Transverse colon (tissue), 4 donors: Measurements from ENCODE around the gene S1PR4.

Experiments used
- CTCF ChIP-seq, 5 experiments: fragments of 200-600 bp in 3 of 5; fragments of 450-650 bp in 2 of 5; sonication (generic) in 3 of 5; IDR thresholded peaks; 1 replicate in 2 of 5; 2 replicates in 3 of 5; pipeline ENCODE4 v1.5.1; 2016 to 2017; ENCODE audit warnings: antibody characterized with exemption in 5 of 5, inconsistent platforms in 3 of 5, mild to moderate bottlenecking in 2 of 5, moderate library complexity in 1 of 5
- POLR2A ChIP-seq: fragments of 450-650 bp; IDR thresholded peaks from one replicate; pipeline ENCODE4 v1.6.1; 2016; ENCODE audit warnings: antibody characterized with exemption, mild to moderate bottlenecking, moderate library complexity
- POLR2AphosphoS5 ChIP-seq, 3 donors: sonication (generic); formaldehyde crosslinking; IDR thresholded peaks; one replicate each; pipeline ENCODE4 v1.6.1; 2016; ENCODE audit warnings: antibody characterized with exemption in 3 of 3

- no peak for TF ChIP-seq CTCF (IDR thresholded peaks at IDR 0.05)
- TF ChIP-seq POLR2AphosphoS5 (IDR thresholded peaks at IDR 0.05) = no peak
- TF ChIP-seq POLR2A = no peak
Observed at GRCh38 chr19:3150739-3151329, 27.7 kb upstream of the S1PR4 start.
